NCI-H2081 treated with DMSO at 0.1 percent for 48 hours (cell line): ENCODE results near the gene ERAP2.
"Not testable (repeated sequence)": the region's sequence is repeated elsewhere in the genome, so short reads cannot be mapped to it uniquely, and the experiment has no call there.

Source experiments
- DNase-seq: peaks from one replicate; lab custom pipeline; 2025; lab: John Stamatoyannopoulos, UW

The ERAP2 gene

GRCh38 chr5:96896276-96896675, 20.0 kb downstream of the ERAP2 start:
- DNase-seq = no peak

DNA sequence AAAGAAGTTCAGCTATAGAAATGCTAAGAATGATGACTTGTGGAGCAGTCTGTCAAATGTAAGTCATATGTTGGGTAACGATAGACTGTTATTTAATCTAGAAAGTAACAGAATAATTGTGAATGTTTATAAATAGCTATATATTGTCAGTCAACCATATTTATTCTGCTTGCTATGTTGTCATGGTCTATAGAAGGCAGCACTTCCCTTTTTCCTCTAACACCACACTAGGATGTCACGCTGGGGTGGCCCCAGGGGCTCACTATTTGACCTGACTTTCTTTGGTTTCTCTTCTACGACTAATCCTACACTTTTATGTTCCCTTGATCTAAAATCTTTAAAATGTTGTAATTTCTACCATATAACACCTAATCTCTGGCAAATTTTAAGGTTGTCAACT, 20.5 kb downstream of the ERAP2 start:
- DNase-seq = no peak

DNA sequence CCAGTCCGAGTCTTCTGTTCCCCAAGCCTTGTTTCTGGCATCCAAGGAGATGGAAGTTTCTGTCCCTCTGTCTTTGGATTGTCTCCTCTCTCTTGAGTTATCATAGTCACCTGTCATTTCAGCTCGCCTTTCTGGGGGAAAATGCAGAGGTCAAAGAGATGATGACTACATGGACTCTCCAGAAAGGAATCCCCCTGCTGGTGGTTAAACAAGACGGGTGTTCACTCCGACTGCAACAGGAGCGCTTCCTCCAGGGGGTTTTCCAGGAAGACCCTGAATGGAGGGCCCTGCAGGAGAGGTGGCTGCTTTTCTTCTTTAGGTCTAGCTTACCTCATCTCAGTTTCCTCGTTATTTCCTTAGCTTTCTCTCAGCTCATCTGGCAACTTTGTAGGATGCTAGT, 25.1 kb downstream of the ERAP2 start:
- no peak for DNase-seq

DNA sequence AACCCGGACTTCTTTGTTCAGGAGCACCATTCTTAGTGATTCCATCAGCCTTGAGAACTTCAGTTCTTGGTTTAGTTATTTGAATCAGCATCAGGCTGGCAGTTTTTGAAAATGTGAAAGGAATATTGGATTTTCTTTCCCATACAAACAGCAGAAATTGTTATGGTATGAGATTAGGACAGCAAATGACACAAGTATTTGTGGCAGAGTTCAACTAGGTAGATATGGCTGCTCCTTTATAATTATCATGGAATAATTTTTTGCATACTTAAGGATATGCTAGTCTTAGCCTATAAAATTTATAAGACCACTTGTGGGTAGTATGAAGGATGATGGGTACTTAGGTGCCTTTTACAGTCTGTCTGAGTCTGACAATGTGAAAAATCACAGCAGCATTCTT, 25.5 kb downstream of the ERAP2 start:
- DNase-seq = no peak

GRCh38 chr5:96902876-96903275, 26.6 kb downstream of the ERAP2 start:
- no peak for DNase-seq

DNA sequence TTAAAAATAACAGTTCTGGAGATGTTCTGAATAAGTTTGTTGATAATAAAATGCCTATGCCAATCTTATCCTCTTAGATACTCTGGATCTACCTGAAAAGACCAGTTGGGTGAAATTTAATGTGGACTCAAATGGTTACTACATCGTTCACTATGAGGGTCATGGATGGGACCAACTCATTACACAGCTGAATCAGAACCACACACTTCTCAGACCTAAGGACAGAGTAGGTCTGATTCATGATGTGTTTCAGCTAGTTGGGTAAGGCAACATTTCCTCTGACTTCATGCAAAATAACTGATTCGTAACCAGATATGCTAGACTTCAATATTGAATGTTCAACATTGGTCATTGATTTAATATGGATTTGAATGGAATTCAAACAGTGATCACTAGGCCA, 27.0 kb downstream of the ERAP2 start:
- no peak for DNase-seq

DNA sequence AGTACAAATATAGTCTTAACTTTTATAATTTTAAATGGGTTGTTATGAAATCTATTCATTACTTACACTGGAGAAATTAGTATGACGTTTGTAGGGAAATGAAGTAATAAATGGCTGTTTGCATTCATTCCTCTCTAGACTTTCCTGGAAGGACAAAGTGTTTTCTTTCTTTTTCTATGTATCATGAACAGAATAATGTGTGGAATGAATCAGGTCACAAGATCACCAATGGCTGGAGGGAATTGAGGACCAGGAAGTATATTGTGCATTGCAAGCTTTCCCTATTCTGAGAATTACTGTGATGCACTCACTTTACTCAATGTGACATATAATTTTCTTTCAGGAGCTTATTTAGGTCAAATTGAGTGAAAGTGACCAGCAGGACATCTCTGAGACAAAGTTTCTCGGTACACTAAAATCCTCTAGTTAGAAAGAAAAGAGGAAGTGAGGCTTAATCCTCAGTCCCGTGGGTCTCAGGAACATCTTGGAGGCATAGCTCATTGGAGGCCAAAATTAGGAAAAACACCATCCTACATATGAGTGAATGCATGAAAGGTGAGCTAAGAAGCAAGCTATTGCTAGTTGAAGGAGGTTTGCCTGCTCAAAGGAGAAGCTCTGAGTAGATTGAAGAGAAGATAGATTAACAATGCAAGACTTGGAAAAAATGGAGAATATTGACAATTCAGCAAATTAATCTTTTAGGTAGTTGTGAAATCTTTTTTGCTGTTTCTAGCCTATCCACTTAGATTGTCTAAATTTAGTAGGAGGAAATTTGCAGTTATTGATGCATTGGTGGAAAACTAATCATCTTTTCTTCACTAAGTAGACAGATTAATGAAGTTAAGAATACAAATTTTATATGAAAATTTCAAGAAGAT, 28.0 kb downstream of the ERAP2 start:
- no peak for DNase-seq

- DNase-seq = no peak
These were observed 29.6 kb downstream of the ERAP2 start for GRCh38 chr5:96905864-96906263.

- no peak for DNase-seq
These were observed 32.7 kb downstream of the ERAP2 start for GRCh38 chr5:96909003-96909402.

DNA sequence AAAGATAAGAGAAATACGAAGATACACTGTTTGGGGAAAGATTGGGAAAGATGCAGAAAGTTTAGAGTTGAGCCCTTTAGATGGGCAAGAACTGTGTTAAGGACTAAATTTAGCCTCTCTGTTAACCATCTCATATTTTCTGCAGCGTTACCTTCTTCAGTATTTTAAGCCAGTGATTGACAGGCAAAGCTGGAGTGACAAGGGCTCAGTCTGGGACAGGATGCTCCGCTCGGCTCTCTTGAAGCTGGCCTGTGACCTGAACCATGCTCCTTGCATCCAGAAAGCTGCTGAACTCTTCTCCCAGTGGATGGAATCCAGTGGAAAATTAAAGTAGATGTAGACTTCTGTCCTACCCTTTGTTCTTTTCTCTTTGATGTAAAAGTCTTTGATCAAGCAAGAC, 33.1 kb downstream of the ERAP2 start:
- no peak for DNase-seq

- no peak for DNase-seq
These were observed 34.8 kb downstream of the ERAP2 start for GRCh38 chr5:96911139-96911538.

DNA sequence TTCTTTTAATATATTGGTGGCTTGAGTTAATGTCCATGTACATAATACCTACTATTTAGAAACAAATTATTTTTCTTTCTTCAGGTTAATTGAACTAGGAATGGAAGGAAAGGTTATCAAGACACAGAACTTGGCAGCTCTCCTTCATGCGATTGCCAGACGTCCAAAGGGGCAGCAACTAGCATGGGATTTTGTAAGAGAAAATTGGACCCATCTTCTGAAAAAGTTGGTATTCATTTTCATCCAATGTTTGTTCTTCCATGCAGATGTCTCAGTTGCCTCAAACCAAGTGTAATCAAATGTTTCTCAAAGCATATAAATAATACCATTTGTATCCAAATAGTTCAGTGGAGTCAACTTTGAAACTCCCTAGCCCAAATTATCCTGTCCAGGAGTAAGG, 36.9 kb downstream of the ERAP2 start:
- DNase-seq = no peak

GRCh38 chr5:96919754-96920197, 43.5 kb downstream of the ERAP2 start:
- DNase-seq = no peak

DNA sequence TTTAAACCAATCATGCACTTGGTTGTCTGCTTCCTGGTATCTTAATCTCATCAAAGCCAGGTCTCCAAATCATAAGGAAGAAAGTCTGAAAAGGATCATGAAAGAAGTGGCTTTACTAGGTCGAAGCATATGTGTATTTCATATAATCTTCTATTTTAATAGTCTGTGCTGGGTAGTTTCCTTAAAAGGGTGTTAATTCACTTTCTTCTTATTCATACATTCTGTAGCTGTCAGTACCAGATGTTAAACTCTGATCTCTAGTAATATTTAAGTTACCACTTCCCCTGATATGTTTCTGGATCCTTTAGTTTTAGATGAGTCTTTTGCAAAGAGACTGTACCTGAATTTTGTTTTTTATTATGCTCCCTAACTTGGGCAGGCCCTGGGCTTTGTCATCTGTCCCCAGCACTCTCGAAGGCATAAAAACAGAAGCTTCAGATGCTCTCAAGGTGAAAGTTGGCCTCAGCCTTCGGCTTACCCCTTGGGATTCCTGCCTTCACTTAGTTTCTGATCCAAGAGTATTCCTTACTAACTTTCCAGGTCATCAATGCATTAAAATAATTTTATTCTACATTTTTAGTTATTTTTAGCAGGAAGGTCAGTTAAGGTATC, 44.5 kb downstream of the ERAP2 start:
- DNase-seq = no peak

- no peak for DNase-seq
These were observed 46.4 kb downstream of the ERAP2 start for GRCh38 chr5:96922499-96923244.

DNA sequence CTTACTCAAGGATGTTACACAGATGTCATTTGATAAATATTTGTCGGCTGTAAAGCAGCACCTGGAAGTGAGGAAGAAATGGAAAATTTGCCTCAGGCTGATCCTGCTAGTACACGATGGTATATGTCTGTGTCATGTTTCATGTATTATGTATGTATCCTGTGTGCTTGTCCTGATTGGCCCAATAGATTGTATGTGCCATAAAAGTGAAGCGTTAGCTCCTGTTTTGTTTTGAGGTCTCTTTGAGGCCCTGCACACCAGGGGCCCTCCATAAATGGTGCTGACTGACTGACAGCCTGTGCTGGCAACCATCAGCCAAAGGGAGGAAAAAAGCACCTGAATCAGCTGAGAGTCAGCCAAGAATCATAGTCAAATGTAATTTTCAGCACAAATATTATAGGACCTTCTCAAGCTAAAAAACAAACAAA, 47.7 kb downstream of the ERAP2 start:
- DNase-seq = peak; percentile 32

DNA sequence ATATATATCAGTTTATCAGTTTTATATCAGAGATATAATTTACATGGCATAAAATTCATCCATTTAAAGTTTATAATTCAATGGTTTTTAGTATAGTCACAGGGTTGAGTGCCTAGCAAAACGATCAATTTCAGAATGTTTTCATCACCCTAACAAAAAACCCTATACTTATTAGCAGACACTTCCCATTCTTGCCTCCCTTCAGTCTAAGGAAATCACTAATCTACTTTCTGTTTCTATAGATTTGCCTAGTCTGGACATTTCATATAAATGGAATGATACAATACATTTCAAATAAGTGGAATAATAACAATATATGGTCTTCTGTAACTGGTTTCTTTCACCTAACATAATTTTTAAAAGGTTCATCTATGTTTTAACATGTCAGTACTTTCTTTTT, 50.0 kb downstream of the ERAP2 start:
- no peak for DNase-seq

DNA sequence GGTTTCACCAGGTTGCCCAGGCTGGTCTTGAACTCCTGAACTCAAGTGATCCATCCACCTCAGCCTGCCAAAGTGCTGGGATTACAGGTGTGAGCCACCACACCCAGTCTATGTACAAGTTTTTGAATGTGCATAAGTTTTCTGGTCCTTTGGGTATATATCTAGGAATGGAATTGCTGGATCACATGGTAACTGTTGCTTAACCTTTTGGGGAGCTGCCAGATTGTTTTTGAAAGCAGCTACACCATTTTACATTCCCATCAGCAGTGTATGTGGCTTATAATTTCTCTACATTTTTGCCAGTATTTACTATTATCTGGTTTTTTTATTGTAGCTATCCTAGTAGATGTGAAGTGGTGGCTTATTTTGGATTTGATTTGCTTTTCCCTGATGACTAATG, 50.7 kb downstream of the ERAP2 start:
- DNase-seq = no peak

DNA sequence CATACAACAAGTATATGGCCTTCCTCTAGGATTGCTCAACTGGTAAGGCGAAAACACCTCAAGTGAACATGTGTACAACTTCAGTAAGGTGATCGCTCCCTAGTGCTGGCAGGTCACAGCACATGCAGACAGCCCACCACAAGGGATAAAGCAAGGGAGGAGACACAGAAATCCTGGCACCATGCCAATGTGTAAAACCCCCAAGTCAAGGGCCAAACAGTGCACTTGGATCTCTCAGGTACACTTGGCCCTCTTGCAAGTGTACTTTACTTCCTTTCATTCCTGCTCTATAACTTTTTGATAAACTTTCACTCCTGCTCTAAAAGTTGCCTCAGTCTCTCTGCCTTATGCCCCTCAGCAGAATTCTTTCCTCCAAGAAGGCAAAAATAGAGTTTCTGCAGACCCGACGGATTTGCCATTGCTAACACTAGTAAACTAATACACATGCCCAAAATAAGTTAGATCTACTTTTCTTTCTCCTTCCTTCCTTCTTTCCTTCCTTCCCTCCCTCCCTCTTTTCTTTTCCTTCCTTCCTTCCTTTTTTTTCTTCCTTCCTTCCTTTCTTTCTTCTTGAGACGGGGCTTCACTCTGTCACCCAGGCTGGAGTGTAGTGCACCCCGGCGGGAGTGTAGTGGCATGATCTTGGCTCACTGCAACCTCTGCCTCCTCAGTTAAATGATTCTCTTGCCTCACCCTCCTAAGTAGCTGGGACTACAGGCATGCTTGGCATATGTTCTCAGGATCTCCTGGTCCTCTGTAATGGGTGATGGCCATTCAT, 52.8 kb downstream of the ERAP2 start:
- DNase-seq = no peak

- no peak for DNase-seq
These were observed 53.8 kb downstream of the ERAP2 start for GRCh38 chr5:96930058-96930457.

GRCh38 chr5:96930589-96930988, 54.3 kb downstream of the ERAP2 start:
- no peak for DNase-seq

- DNase-seq = not testable (repeated sequence)
These were observed 54.7 kb downstream of the ERAP2 start for GRCh38 chr5:96931037-96931436.
